Omental fat pad (tissue), 4 donors: ENCODE measurements around the gene STEAP3. TPM values are rescaled to one million over a fixed set of nuclear protein-coding genes. Genes with fewer than 3 reads are reported as not detected.

ENCODE experiments used
- ATAC-seq: fragments of 150-250 bp; one replicate; pipeline ENCODE4 v1.9.1; 2016; ENCODE audit warnings: mild to moderate bottlenecking, moderate library complexity; ENCODE audit not compliant: low FRiP score
- DNase-seq: peaks from one replicate; pipeline ENCODE4 v3.0.0-alpha.2; 2019; ENCODE audit warnings: low spot score
- CTCF ChIP-seq, 3 donors: fragments of 450-650 bp; IDR thresholded peaks; one replicate each; pipeline ENCODE4 v1.5.1; 2016 to 2017; ENCODE audit warnings: antibody characterized with exemption in 3 of 3, mild to moderate bottlenecking in 3 of 3, moderate library complexity in 2 of 3
- total RNA-seq, 4 donors: library from RNA; depleted of rRNA; stranded (reverse); fragments of >200 nt; gene quantifications; one replicate each; pipeline ENCODE4 v1.1.0, GENCODE V29; 2016

The STEAP3 gene
- total RNA-seq, 4 donors from 2014 or later: 9.4 to 22.4 (median 16.3) TPM

GRCh38 chr2:119250718-119251290 is 27.2 kb downstream of the STEAP3 start:
- DNase-seq (no peak), ATAC-seq (no peak)
- no peak for TF ChIP-seq CTCF (IDR thresholded peaks at IDR 0.05)

GRCh38 chr2:119251652-119252051 is 28.0 kb downstream of the STEAP3 start:
- no peak for ATAC-seq
- TF ChIP-seq CTCF (IDR thresholded peaks at IDR 0.05): no peak
- DNase-seq: no peak

GRCh38 chr2:119252186-119253113 is 28.8 kb downstream of the STEAP3 start:
- ATAC-seq: peak; percentile 60
- DNase-seq: no peak
- TF ChIP-seq CTCF (IDR thresholded peaks at IDR 0.05): no peak

GRCh38 chr2:119253114-119253702 is 29.6 kb downstream of the STEAP3 start:
- TF ChIP-seq CTCF (IDR thresholded peaks at IDR 0.05): no peak
- ATAC-seq (no peak), DNase-seq (no peak)

DNA sequence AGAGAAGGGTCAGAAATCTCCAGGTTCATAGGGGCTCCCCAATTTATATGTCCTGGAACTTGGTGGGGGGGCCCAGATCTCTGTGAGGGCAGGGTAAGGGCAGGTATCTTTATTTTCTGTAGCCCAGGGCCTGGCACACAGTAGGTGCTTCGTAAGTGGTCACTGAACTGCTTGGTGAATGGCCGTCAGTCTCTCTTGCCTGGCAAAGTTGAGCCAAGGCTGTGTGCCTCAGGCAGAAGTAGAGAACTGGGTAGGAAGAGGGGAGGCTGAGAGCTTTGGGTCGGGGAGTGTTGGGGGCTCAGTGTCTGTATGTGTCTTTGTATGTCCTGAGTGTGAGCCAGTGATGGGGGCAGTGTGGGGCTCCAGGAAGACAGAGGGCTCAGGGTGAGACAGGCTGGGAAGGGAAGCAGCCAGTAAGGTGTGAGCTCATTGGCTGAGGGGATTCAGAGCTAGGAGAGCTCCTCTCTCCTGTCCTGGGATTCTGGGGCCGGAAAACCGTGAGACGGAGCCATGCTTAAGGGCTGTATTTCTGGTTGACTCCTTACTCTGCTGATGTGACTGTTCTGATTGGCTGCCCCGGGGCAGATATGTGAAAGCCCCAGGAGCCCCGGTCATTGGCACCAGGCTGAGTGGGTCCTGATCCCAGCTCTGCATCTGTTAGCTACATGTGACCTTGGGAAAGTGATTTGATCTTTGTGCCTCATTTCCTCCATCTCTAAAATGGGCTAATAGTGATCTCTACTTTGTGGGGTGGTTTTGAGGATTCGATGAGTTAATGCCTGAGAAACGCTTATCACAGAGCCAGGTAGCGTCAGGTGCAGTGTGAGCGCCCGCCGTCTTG is 30.3 kb downstream of the STEAP3 start:
- TF ChIP-seq CTCF (IDR thresholded peaks at IDR 0.05): no peak
- DNase-seq (no peak), ATAC-seq (no peak)

GRCh38 chr2:119254601-119255080 is 31.0 kb downstream of the STEAP3 start:
- no peak for DNase-seq
- no peak for TF ChIP-seq CTCF (IDR thresholded peaks at IDR 0.05)
- no peak for ATAC-seq
